Naive thymus-derived CD8-positive, alpha-beta T cell (primary cell): ENCODE data around the gene EVI5L. TPM values are rescaled to one million over a fixed set of nuclear protein-coding genes. Genes with fewer than 3 reads are reported as not detected.

Source experiments
- polyA plus RNA-seq, 3 donors: library from polyadenylated mRNA; unstranded; fragments of 300-500 nt; fragmentation: Illumina TruSeq; gene quantifications; one replicate each; pipeline ENCODE4 v1.2.3, GENCODE V29; 2021
- total RNA-seq, 8 experiments: library from RNA in 2 of 8; stranded (reverse) in 2 of 8; gene quantifications; one replicate each; pipeline ENCODE4 v1.2.3 and lab custom pipeline; 2021 to 2026

Gene EVI5L
- total and polyA plus RNA-seq, 5 experiments from 2014 or later: 1.1 to 11.5 (median 2.7) TPM

Other genes starting within 250 kb of the EVI5L start
- gene CAMSAP3, start 234.4 kb upstream of the EVI5L start, total RNA-seq: 1 to 10 TPM in 1 of 2 experiments, under 1 TPM in 1; 0.99 to 2.2 TPM
- gene CAMSAP3, start 234.4 kb upstream of the EVI5L start, polyA plus RNA-seq: under 1 TPM in 2 of 3 donors, not detected in 1; 0.20 to 0.58 TPM
- gene XAB2, start 200.7 kb upstream of the EVI5L start, total RNA-seq: 10 to 100 TPM; 70.2 to 71.0 TPM
- 10 to 100 TPM in 1 of 3 donors, 1 to 10 TPM in 2; 6.6 to 17.6 (median 9.9) TPM for gene XAB2, start 200.7 kb upstream of the EVI5L start, polyA plus RNA-seq
- gene PET100, start 200.4 kb upstream of the EVI5L start, total RNA-seq: 100 to 1,000 TPM; 124 to 128 TPM
- gene PET100, start 200.4 kb upstream of the EVI5L start, polyA plus RNA-seq: 100 to 1,000 TPM; 190 to 299 (median 289) TPM
- gene PCP2, start 196.5 kb upstream of the EVI5L start, total RNA-seq: 1 to 10 TPM; 5.2 to 8.4 TPM
- under 1 TPM in 1 of 3 donors, not detected in 2; 0.76 TPM for gene PCP2, start 196.5 kb upstream of the EVI5L start, polyA plus RNA-seq
- gene STXBP2, start 193.1 kb upstream of the EVI5L start, total RNA-seq: 100 to 1,000 TPM; 165 to 184 TPM
- 10 to 100 TPM; 50.4 to 63.2 (median 54.9) TPM for gene STXBP2, start 193.1 kb upstream of the EVI5L start, polyA plus RNA-seq
- not detected for gene RETN, start 161.2 kb upstream of the EVI5L start, total RNA-seq
- gene RETN, start 161.2 kb upstream of the EVI5L start, polyA plus RNA-seq: 10 to 100 TPM in 1 of 3 donors, 1 to 10 TPM in 2; 6.5 to 12.8 (median 8.7) TPM
- gene MCEMP1, start 153.1 kb upstream of the EVI5L start, total RNA-seq: not detected
- gene MCEMP1, start 153.1 kb upstream of the EVI5L start, polyA plus RNA-seq: under 1 TPM in 1 of 3 donors, not detected in 2; 0.12 TPM
- 10 to 100 TPM; 66.5 to 71.8 TPM for gene TRAPPC5, start 149.4 kb upstream of the EVI5L start, total RNA-seq
- gene TRAPPC5, start 149.4 kb upstream of the EVI5L start, polyA plus RNA-seq: 100 to 1,000 TPM; 154 to 208 (median 170) TPM
- 1 to 10 TPM; 1.7 to 2.3 TPM for gene FCER2, start 128.1 kb upstream of the EVI5L start, total RNA-seq
- gene FCER2, start 128.1 kb upstream of the EVI5L start, polyA plus RNA-seq: under 1 TPM in 2 of 3 donors, not detected in 1; 0.23 to 0.38 TPM
- gene CLEC4G, start 98.1 kb upstream of the EVI5L start, total RNA-seq: not detected
- not detected for gene CLEC4G, start 98.1 kb upstream of the EVI5L start, polyA plus RNA-seq
- gene CD209, start 82.7 kb upstream of the EVI5L start, total RNA-seq: under 1 TPM; 0.11 to 0.26 TPM
- not detected for gene CD209, start 82.7 kb upstream of the EVI5L start, polyA plus RNA-seq
- not detected for gene CLEC4M, start 67.0 kb upstream of the EVI5L start, total RNA-seq
- gene CLEC4M, start 67.0 kb upstream of the EVI5L start, polyA plus RNA-seq: not detected
- gene PRR36, start 44.2 kb downstream of the EVI5L start, total RNA-seq: under 1 TPM; 0.11 to 0.21 TPM
- gene PRR36, start 44.2 kb downstream of the EVI5L start, polyA plus RNA-seq: under 1 TPM; 0.03 to 0.18 (median 0.13) TPM
- not detected for gene LRRC8E, start 58.3 kb downstream of the EVI5L start, total RNA-seq
- gene LRRC8E, start 58.3 kb downstream of the EVI5L start, polyA plus RNA-seq: not detected
- 10 to 100 TPM; 85.7 to 86.9 TPM for gene MAP2K7, start 73.7 kb downstream of the EVI5L start, total RNA-seq
- gene MAP2K7, start 73.7 kb downstream of the EVI5L start, polyA plus RNA-seq: 1 to 10 TPM; 1.8 to 5.1 (median 2.3) TPM
- gene TGFBR3L, start 84.6 kb downstream of the EVI5L start, total RNA-seq: under 1 TPM; 0.41 to 0.57 TPM
- under 1 TPM in 1 of 3 donors, not detected in 2; 0.60 TPM for gene TGFBR3L, start 84.6 kb downstream of the EVI5L start, polyA plus RNA-seq
- 10 to 100 TPM; 14.3 to 14.8 TPM for gene SNAPC2, start 90.1 kb downstream of the EVI5L start, total RNA-seq
- 10 to 100 TPM; 11.4 to 19.9 (median 12.8) TPM for gene SNAPC2, start 90.1 kb downstream of the EVI5L start, polyA plus RNA-seq
- gene CTXN1, start 95.9 kb downstream of the EVI5L start, total RNA-seq: not detected
- gene CTXN1, start 95.9 kb downstream of the EVI5L start, polyA plus RNA-seq: not detected
- 10 to 100 TPM; 83.1 to 86.9 TPM for gene TIMM44, start 113.4 kb downstream of the EVI5L start, total RNA-seq
- 10 to 100 TPM in 2 of 3 donors, 1 to 10 TPM in 1; 9.9 to 19.7 (median 15.3) TPM for gene TIMM44, start 113.4 kb downstream of the EVI5L start, polyA plus RNA-seq
- gene ELAVL1, start 175.4 kb downstream of the EVI5L start, total RNA-seq: 10 to 100 TPM; 55.1 to 55.8 TPM
- gene ELAVL1, start 175.4 kb downstream of the EVI5L start, polyA plus RNA-seq: 10 to 100 TPM; 41.5 to 55.5 (median 45.5) TPM
- not detected for gene CCL25, start 222.5 kb downstream of the EVI5L start, total RNA-seq
- gene CCL25, start 222.5 kb downstream of the EVI5L start, polyA plus RNA-seq: under 1 TPM in 2 of 3 donors, not detected in 1; 0.22 to 0.36 TPM